Trophoblast cell (in vitro differentiated cells and primary cell): Measurements from ENCODE around the gene IL20RB.

Experiments
- DNase-seq, 2 donors: peaks; one replicate each; pipeline ENCODE4 v3.0.0-alpha.2; 2016
- H2AFZ ChIP-seq: 2 replicates; pipeline ENCODE4 v1.6.1; 2013; ENCODE audit warnings: low read length, moderate library complexity, mild to moderate bottlenecking; ENCODE audit not compliant: insufficient read depth, poor library complexity
- H2AK5ac ChIP-seq: 2 replicates; pipeline ENCODE4 v1.6.1; 2013; ENCODE audit warnings: mild to moderate bottlenecking, low read length
- H2BK120ac ChIP-seq: 2 replicates; pipeline ENCODE4 v1.6.1; 2013; ENCODE audit warnings: low read length, mild to moderate bottlenecking, moderate library complexity; ENCODE audit not compliant: insufficient read depth, poor library complexity
- H2BK12ac ChIP-seq: 2 replicates; pipeline ENCODE4 v1.6.1; 2013; ENCODE audit warnings: mild to moderate bottlenecking, low read length, moderate library complexity
- H2BK5ac ChIP-seq: 2 replicates; pipeline ENCODE4 v1.6.1; 2013; ENCODE audit warnings: low read length, low read depth, moderate library complexity, mild to moderate bottlenecking; ENCODE audit not compliant: poor library complexity
- H3K14ac ChIP-seq: 2 replicates; pipeline ENCODE4 v1.6.1; 2013; ENCODE audit warnings: mild to moderate bottlenecking, low read length
- H3K18ac ChIP-seq: 2 replicates; pipeline ENCODE4 v1.6.1; 2013; ENCODE audit warnings: mild to moderate bottlenecking, low read length
- H3K23ac ChIP-seq: 2 replicates; pipeline ENCODE4 v1.6.1; 2013; ENCODE audit warnings: low read length
- H3K27ac ChIP-seq: 2 replicates; pipeline ENCODE4 v1.5.1; 2013; ENCODE audit warnings: low read depth, mild to moderate bottlenecking, inconsistent platforms, low read length, moderate library complexity
- H3K27me3 ChIP-seq: 2 replicates; pipeline ENCODE4 v1.6.1; 2013; ENCODE audit warnings: inconsistent platforms, mild to moderate bottlenecking, low read length, moderate library complexity; ENCODE audit not compliant: insufficient read depth
- H3K36me3 ChIP-seq, 2 experiments: 1 replicate in 1 of 2; 2 replicates in 1 of 2; pipeline ENCODE4 v1.6.1; 2013; ENCODE audit warnings: low read length in 2 of 2, mild to moderate bottlenecking in 2 of 2, moderate library complexity in 1 of 2; ENCODE audit not compliant: insufficient read depth in 2 of 2, control insufficient read depth in 1 of 2
- H3K4ac ChIP-seq: 2 replicates; pipeline ENCODE4 v1.6.1; 2013; ENCODE audit warnings: low read depth, mild to moderate bottlenecking, low read length, moderate library complexity
- H3K4me1 ChIP-seq, 2 experiments: 1 replicate in 1 of 2; 2 replicates in 1 of 2; pipeline ENCODE4 v1.6.1; 2013; ENCODE audit warnings: low read length in 2 of 2, mild to moderate bottlenecking in 2 of 2, moderate library complexity in 1 of 2; ENCODE audit not compliant: insufficient read depth in 2 of 2, control insufficient read depth in 1 of 2
- H3K4me2 ChIP-seq: 2 replicates; pipeline ENCODE4 v1.6.1; 2013; ENCODE audit warnings: inconsistent platforms, mild to moderate bottlenecking, low read length, moderate library complexity
- H3K4me3 ChIP-seq: 2 replicates; pipeline ENCODE4 v1.5.1; 2013; ENCODE audit warnings: mild to moderate bottlenecking, low read depth, low read length, inconsistent platforms
- H3K79me1 ChIP-seq: one replicate; pipeline ENCODE4 v1.6.1; 2013; ENCODE audit warnings: low read length
- H3K79me2 ChIP-seq: 2 replicates; pipeline ENCODE4 v1.6.1; 2013; ENCODE audit warnings: low read length, mild to moderate bottlenecking; ENCODE audit not compliant: control insufficient read depth, insufficient read depth, poor library complexity
- H3K9ac ChIP-seq: 2 replicates; pipeline ENCODE4 v1.6.1; 2013; ENCODE audit warnings: mild to moderate bottlenecking, low read length
- H3K9me3 ChIP-seq: 2 replicates; pipeline ENCODE4 v1.6.1; 2013; ENCODE audit warnings: low read depth, mild to moderate bottlenecking, control low read depth, inconsistent platforms, low read length; ENCODE audit not compliant: insufficient read depth
- H4K12ac ChIP-seq: 2 replicates; pipeline ENCODE4 v1.6.1; 2013; ENCODE audit warnings: low read depth, mild to moderate bottlenecking, low read length, moderate library complexity
- H4K8ac ChIP-seq: 2 replicates; pipeline ENCODE4 v1.6.1; 2013; ENCODE audit warnings: low read depth, mild to moderate bottlenecking, low read length, moderate library complexity
- H4K91ac ChIP-seq: one replicate; pipeline ENCODE4 v1.6.1; 2013; ENCODE audit warnings: low read depth, mild to moderate bottlenecking, low read length, moderate library complexity
- WGBS: extraction: QIAGEN DNeasy Blood & Tissue Kit; methylation state at CpG from one replicate; pipeline ENCODE4 v1.1.7; 2013; ENCODE audit warnings: missing lambda C conversion rate; ENCODE audit not compliant: insufficient read length, insufficient coverage; ENCODE audit errors: extremely low coverage; 5-methylcytosine and 5-hydroxymethylcytosine counted together

The IL20RB gene

GRCh38 chr3:137008131-137008530 lies 50.3 kb downstream of the IL20RB start:
- no peak for DNase-seq
- Histone ChIP-seq H4K12ac (no peak overlapping the region), H4K8ac (no peak overlapping the region), H3K79me2 (no peaks in the 10 kb centered on the region), H3K36me3 (peaks cover 2 to 4% of the 10 kb centered on the region in 2 experiments), H3K4me1 (no peaks in the 10 kb centered on the region), H2BK120ac (no peak overlapping the region), H3K18ac (no peak overlapping the region), H3K23ac (no peak overlapping the region), H3K79me1 (no peaks in the 10 kb centered on the region), H3K14ac (no peak overlapping the region), H3K9me3 (no peaks in the 10 kb centered on the region), H3K9ac (no peak overlapping the region), H3K27me3 (no peaks in the 10 kb centered on the region), H4K91ac (no peak overlapping the region), H2BK5ac (no peak overlapping the region), H2AFZ (no peak overlapping the region), H3K4ac (no peak overlapping the region), H2BK12ac (no peak overlapping the region), H3K27ac (no peak overlapping the region), H2AK5ac (no peak overlapping the region), H3K4me3 (no peak overlapping the region), H3K4me2 (no peak overlapping the region)
- no CpG with 5 or more reads among the region's 3 CpGs for WGBS

DNA sequence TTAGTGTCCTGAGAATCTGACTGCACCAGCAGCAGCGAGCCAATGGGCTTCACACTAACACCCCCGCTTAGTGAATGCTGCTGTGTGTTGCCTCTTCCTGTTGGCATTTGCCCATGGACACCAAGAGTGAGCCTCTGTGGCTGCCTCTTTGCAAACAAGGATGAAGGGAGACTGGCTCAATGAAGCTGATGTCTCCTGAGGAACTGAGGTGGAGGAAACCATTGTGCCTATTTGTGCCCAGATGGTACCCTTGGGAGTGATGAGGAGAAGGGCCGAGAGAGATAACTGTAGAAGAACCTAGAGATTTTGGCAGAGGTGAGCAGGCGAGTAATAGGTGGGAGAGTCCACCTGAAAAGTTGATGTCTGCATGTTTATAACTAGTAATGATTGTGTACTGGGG lies 51.2 kb downstream of the IL20RB start:
- no peak overlapping the region for H4K91ac ChIP-seq
- no peak overlapping the region for H3K27ac ChIP-seq
- WGBS, result no CpG with 5 or more reads among the region's 4 CpGs
- H3K18ac ChIP-seq, result no peak overlapping the region
- no peaks in the 10 kb centered on the region for H3K79me1 ChIP-seq
- no peak overlapping the region for H4K8ac ChIP-seq
- no peak overlapping the region for H2AK5ac ChIP-seq
- no peak overlapping the region for H2BK5ac ChIP-seq
- no peak overlapping the region for H3K4me3 ChIP-seq
- DNase-seq, result no peak
- H3K9ac ChIP-seq, result no peak overlapping the region
- H2BK120ac ChIP-seq, result no peak overlapping the region
- H3K4me2 ChIP-seq, result no peak overlapping the region
- no peak overlapping the region for H3K23ac ChIP-seq
- H3K14ac ChIP-seq, result no peak overlapping the region
- no peaks in the 10 kb centered on the region for H3K27me3 ChIP-seq
- H4K12ac ChIP-seq, result no peak overlapping the region
- H3K4ac ChIP-seq, result no peak overlapping the region
- H3K4me1 ChIP-seq, result no peaks in the 10 kb centered on the region
- no peaks in the 10 kb centered on the region for H3K9me3 ChIP-seq
- peaks cover 2 to 4% of the 10 kb centered on the region in 2 experiments for H3K36me3 ChIP-seq
- H2BK12ac ChIP-seq, result no peak overlapping the region
- H3K79me2 ChIP-seq, result no peaks in the 10 kb centered on the region
- no peak overlapping the region for H2AFZ ChIP-seq

DNA sequence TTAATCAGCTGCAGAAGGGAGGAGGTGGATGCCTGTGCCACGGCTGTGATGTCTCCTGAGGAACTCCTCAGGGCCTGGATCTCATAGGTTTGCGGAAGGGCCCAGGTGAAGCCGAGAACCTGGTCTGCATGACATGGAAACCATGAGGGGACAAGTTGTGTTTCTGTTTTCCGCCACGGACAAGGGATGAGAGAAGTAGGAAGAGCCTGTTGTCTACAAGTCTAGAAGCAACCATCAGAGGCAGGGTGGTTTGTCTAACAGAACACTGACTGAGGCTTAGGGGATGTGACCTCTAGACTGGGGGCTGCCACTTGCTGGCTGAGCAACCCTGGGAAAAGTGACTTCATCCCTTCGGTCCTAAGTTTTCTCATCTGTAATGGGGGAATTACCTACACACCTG lies 52.4 kb downstream of the IL20RB start:
- no peak overlapping the region for H3K18ac ChIP-seq
- no peak overlapping the region for H3K23ac ChIP-seq
- no peak overlapping the region for H2BK120ac ChIP-seq
- no peak overlapping the region for H2BK12ac ChIP-seq
- H3K9me3 ChIP-seq, result no peaks in the 10 kb centered on the region
- H3K4me3 ChIP-seq, result no peak overlapping the region
- no peak overlapping the region for H3K27ac ChIP-seq
- H3K14ac ChIP-seq, result no peak overlapping the region
- peaks cover 0 to 2% of the 10 kb centered on the region in 2 experiments for H3K4me1 ChIP-seq
- no peak overlapping the region for H3K9ac ChIP-seq
- H2AFZ ChIP-seq, result no peak overlapping the region
- H3K4me2 ChIP-seq, result no peak overlapping the region
- H2BK5ac ChIP-seq, result no peak overlapping the region
- peaks cover 2% of the 10 kb centered on the region for H3K79me1 ChIP-seq
- DNase-seq, result no peak
- no peak overlapping the region for H3K4ac ChIP-seq
- H3K27me3 ChIP-seq, result no peaks in the 10 kb centered on the region
- H4K8ac ChIP-seq, result no peak overlapping the region
- H3K79me2 ChIP-seq, result no peaks in the 10 kb centered on the region
- H3K36me3 ChIP-seq, result peaks cover 2 to 4% of the 10 kb centered on the region in 2 experiments
- no peak overlapping the region for H4K91ac ChIP-seq
- WGBS, result no CpG with 5 or more reads among the region's 6 CpGs
- H4K12ac ChIP-seq, result no peak overlapping the region
- no peak overlapping the region for H2AK5ac ChIP-seq

- H3K79me1 ChIP-seq, result peaks cover 2% of the 10 kb centered on the region
- no peaks in the 10 kb centered on the region for H3K27me3 ChIP-seq
- H4K12ac ChIP-seq, result no peak overlapping the region
- H3K27ac ChIP-seq, result no peak overlapping the region
- no peak overlapping the region for H3K18ac ChIP-seq
- H2BK120ac ChIP-seq, result no peak overlapping the region
- H3K79me2 ChIP-seq, result no peaks in the 10 kb centered on the region
- no peak overlapping the region for H2BK5ac ChIP-seq
- no peak overlapping the region for H4K8ac ChIP-seq
- no peak overlapping the region for H2AK5ac ChIP-seq
- H2AFZ ChIP-seq, result no peak overlapping the region
- H2BK12ac ChIP-seq, result no peak overlapping the region
- H3K4me2 ChIP-seq, result no peak overlapping the region
- no peak overlapping the region for H3K4ac ChIP-seq
- peaks cover 0 to 2% of the 10 kb centered on the region in 2 experiments for H3K4me1 ChIP-seq
- H3K4me3 ChIP-seq, result no peak overlapping the region
- no peak for DNase-seq
- H3K9me3 ChIP-seq, result no peaks in the 10 kb centered on the region
- H3K36me3 ChIP-seq, result peaks cover 2 to 4% of the 10 kb centered on the region in 2 experiments
- H3K14ac ChIP-seq, result no peak overlapping the region
- no peak overlapping the region for H3K23ac ChIP-seq
- H4K91ac ChIP-seq, result no peak overlapping the region
- H3K9ac ChIP-seq, result no peak overlapping the region
- no CpG with 5 or more reads among the region's 4 CpGs for WGBS
Observed at GRCh38 chr3:137011153-137011552, 53.4 kb downstream of the IL20RB start.
